SH-SY5Y (cell line): ENCODE measurements around the gene HOXB9.

Source experiments
- GATA2 ChIP-seq: IDR thresholded peaks from 2 replicates; pipeline ENCODE4 v1.6.1; 2011; ENCODE audit warnings: mild to moderate bottlenecking, low read depth, low read length
- GATA3 ChIP-seq: IDR thresholded peaks from 2 replicates; pipeline ENCODE4 v1.6.1; 2011; ENCODE audit warnings: low read depth, mild to moderate bottlenecking, low read length, moderate library complexity

The HOXB9 gene

GRCh38 chr17:48574505-48575065, 51.6 kb downstream of the HOXB9 start:
- no peak for TF ChIP-seq GATA3
- TF ChIP-seq GATA2: no peak

GRCh38 chr17:48571826-48572417, 54.2 kb downstream of the HOXB9 start:
- no peak for TF ChIP-seq GATA3
- TF ChIP-seq GATA2: no peak
